Ovary (tissue), 9 donors: Measurements from ENCODE around the gene CHD5. TPM values are rescaled to one million over a fixed set of nuclear protein-coding genes. Genes with fewer than 3 reads are reported as not detected.

Source experiments
- DNase-seq, 5 donors: peaks; one replicate each; pipeline ENCODE4 v3.0.0-alpha.2; 2019 to 2020
- H3K27ac ChIP-seq, 2 donors: fragments of 200-600 bp; one replicate each; pipeline versions ENCODE4 v1.5.1 to v1.8.0; 2019 to 2022
- H3K27me3 ChIP-seq: fragments of 200-600 bp; one replicate; pipeline ENCODE4 v1.8.0; 2022
- H3K36me3 ChIP-seq: fragments of 200-600 bp; sonication (generic); one replicate; pipeline ENCODE4 v1.5.1; 2019
- H3K4me1 ChIP-seq: one replicate; pipeline ENCODE4 v1.8.1; 2013; ENCODE audit warnings: mild to moderate bottlenecking, moderate library complexity; ENCODE audit not compliant: insufficient read depth
- H3K4me3 ChIP-seq: fragments of 200-600 bp; sonication (generic); one replicate; pipeline ENCODE4 v1.5.1; 2017
- H3K9me3 ChIP-seq, 2 donors: fragments of 200-600 bp in 1 of 2; sonication (generic) in 1 of 2; one replicate each; pipeline versions ENCODE4 v1.5.1 to v1.8.1; 2013 to 2019; ENCODE audit warnings: mild to moderate bottlenecking in 1 of 2, moderate library complexity in 1 of 2
- CTCF ChIP-seq, 3 donors: fragments of 450-650 bp in 2 of 3; fragments of 200-600 bp in 1 of 3; IDR thresholded peaks; one replicate each; pipeline versions ENCODE4 v1.5.1 to v1.8.0; 2016 to 2022; ENCODE audit warnings: antibody characterized with exemption in 3 of 3, mild to moderate bottlenecking in 1 of 3
- EP300 ChIP-seq: sonication (generic); formaldehyde crosslinking; IDR thresholded peaks from one replicate; pipeline ENCODE4 v1.6.1; 2017; ENCODE audit warnings: antibody characterized with exemption
- POLR2A ChIP-seq: fragments of 450-650 bp; IDR thresholded peaks from one replicate; pipeline ENCODE4 v1.6.1; 2017; ENCODE audit warnings: antibody characterized with exemption, mild to moderate bottlenecking, moderate library complexity
- WGBS, 3 donors: extraction: QIAGEN DNeasy Blood & Tissue Kit in 1 of 3; methylation state at CpG; one replicate each; pipeline versions ENCODE4 v1.1.5 to v1.1.7; 2013 to 2017; 5-methylcytosine and 5-hydroxymethylcytosine counted together
- intact Hi-C, 4 donors: fragments of 100-400 bp; cut with DNase I; formaldehyde crosslinking; loops; one replicate each; pipeline versions ENCODE4 v1.11.0 to v1.15.1; 2022 to 2023
- polyA plus RNA-seq, 2 donors: library from polyadenylated mRNA; stranded (reverse); fragments of 200-250 nt in 1 of 2; fragments of 350-450 nt in 1 of 2; fragmentation: Illumina TruSeq in 1 of 2; extraction: RNeasy Lipid Tissue Mini Kit (QIAGEN cat#74804) in 1 of 2; gene quantifications; one replicate each; pipeline ENCODE4 v1.2.3, GENCODE V29; 2013 to 2014
- total RNA-seq, 7 donors: library from RNA; depleted of rRNA in 2 of 7; stranded (reverse); fragments of >200 nt in 2 of 7; fragmentation: NEBNext Ultra II Directional in 3 of 7; extraction: Animal tissue kit (Norgen Biotek cat#: 25700) in 3 of 7; gene quantifications; one replicate each; pipeline versions ENCODE4 v1.1.0 to v1.2.4, GENCODE V29; 2016 to 2023
- donor health status: DM: no; HTN: no; CAD: no; lungs with moderate emphysema.
- donor health status: DM: no; HTN: no; CAD: no.
- donor health status: Bipolar disorder and iron deficiency.
- donor health status: DM: yes; HTN: yes; CAD: no.
- donor health status: DM: no; HTN: no; CAD: no.
- donor health status: DM: yes; HTN: yes; CAD: no.

CHD5 gene
- total and polyA plus RNA-seq, 9 donors = under 0.01 to 0.54 (median 0.23) TPM

DNA sequence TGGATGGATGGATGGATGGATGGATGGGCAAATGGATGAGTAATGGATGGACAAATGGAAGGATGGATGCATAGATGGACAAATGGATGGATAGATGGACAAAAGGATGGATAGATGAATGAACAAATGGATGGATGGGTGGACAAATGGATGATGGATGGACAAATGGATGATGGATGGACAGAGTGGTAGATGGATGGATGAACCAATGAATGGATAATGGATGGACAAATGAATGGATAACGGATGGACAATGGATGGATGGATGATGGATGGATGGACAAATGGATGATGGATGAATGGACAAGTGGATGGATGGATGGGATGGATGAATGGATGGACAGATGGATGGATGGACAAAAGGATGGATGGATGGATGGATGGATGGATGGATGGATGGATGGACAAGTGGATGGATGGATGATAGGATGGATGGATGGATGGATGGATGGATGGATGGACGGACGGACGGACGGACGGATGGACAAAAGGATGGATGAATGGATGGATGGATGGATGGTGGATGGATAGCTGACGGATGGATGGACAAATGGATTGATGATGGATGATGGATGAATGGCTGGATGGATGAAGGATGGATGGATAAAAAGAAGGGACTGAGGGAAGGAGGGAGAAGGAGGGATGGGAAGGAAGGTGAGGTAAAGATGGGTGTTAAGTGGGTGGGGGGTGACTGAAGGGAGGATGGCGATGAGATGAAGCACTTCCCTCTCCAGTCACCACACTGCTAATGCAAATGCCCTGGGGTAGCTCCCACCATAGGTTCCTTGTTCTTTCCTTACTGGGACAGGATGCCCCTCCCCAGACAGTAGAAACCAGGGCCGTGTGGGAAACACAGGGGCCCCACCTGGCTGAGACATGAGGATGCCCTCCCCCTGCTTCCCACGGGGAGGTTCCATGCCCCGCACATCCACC, 29.8 kb downstream of the CHD5 start:
- Histone ChIP-seq H3K27me3 (no peaks in the 10 kb centered on the region), H3K4me1 (no peaks in the 10 kb centered on the region), H3K4me3 (no peak overlapping the region), H3K27ac (no peak overlapping the region), H3K9me3 (no peaks in the 10 kb centered on the region), H3K36me3 (no peaks in the 10 kb centered on the region)
- 73 to 90% (median 78%) methylated on average over 11 of the region's 11 CpGs for WGBS, 3 donors
- DNase-seq = no peak
- intact Hi-C loops = no loop called here
- no peak for TF ChIP-seq POLR2A

GRCh38 chr1:6149597-6149996, 30.5 kb downstream of the CHD5 start:
- 92 to 98% (median 96%) methylated on average over 1 of the region's 1 CpG for WGBS, 3 donors
- no peak overlapping the region for H3K27ac ChIP-seq
- no peaks in the 10 kb centered on the region for H3K9me3 ChIP-seq
- no peaks in the 10 kb centered on the region for H3K27me3 ChIP-seq
- intact Hi-C loops = no loop called here
- TF ChIP-seq EP300 (no peak), CTCF (IDR thresholded peaks at IDR 0.05) (no peak), POLR2A (no peak)
- H3K4me3 ChIP-seq = no peak overlapping the region
- H3K4me1 ChIP-seq = no peaks in the 10 kb centered on the region
- no peak for DNase-seq
- no peaks in the 10 kb centered on the region for H3K36me3 ChIP-seq

GRCh38 chr1:6148497-6149241, 31.5 kb downstream of the CHD5 start:
- H3K4me3 ChIP-seq = no peak overlapping the region
- DNase-seq = peak; percentile 25 to 61 (median 52)

GRCh38 chr1:6145864-6146410, 34.2 kb downstream of the CHD5 start:
- WGBS, 3 donors = 83 to 84% (median 83%) methylated on average over 24 of the region's 24 CpGs
- intact Hi-C loops = no loop called here
- H3K9me3 ChIP-seq = no peaks in the 10 kb centered on the region
- no peak overlapping the region for H3K27ac ChIP-seq
- H3K4me3 ChIP-seq = no peak overlapping the region
- no peaks in the 10 kb centered on the region for H3K36me3 ChIP-seq
- H3K27me3 ChIP-seq = no peaks in the 10 kb centered on the region
- no peak for TF ChIP-seq CTCF (IDR thresholded peaks at IDR 0.05)
- no peak for TF ChIP-seq EP300
- no peak for TF ChIP-seq POLR2A
- no peaks in the 10 kb centered on the region for H3K4me1 ChIP-seq
- no peak for DNase-seq

More at GRCh38 chr1:6148497-6149241, 31.5 kb downstream of the CHD5 start:
- TF ChIP-seq POLR2A (no peak), EP300 (no peak), CTCF (IDR thresholded peaks at IDR 0.05) (no peak)
- no peaks in the 10 kb centered on the region for H3K4me1 ChIP-seq
- WGBS, 3 donors = 2 to 3% (median 2%) methylated on average over 37 to 53 of the region's 53 CpGs
- intact Hi-C loops = no loop called here
- H3K36me3 ChIP-seq = no peaks in the 10 kb centered on the region
- no peak overlapping the region for H3K27ac ChIP-seq
- no peaks in the 10 kb centered on the region for H3K27me3 ChIP-seq
- no peaks in the 10 kb centered on the region for H3K9me3 ChIP-seq
